Activated naive CD8-positive, alpha-beta T cell treated with anti-CD3 and anti-CD28 coated beads, Interleukin-2, amount 10 ng/mL, durations not matched to agents 7 days and 5 days (primary cell): Measurements from ENCODE around the gene TPGS1. TPM values are rescaled to one million over a fixed set of nuclear protein-coding genes. Genes with fewer than 3 reads are reported as not detected.
A peak's percentile ranks its signal among the peaks of the same experiment; 100 is the strongest.

ENCODE experiments used
- ATAC-seq: fragments of 150-1000 bp; cut with Tn5 transposase; one replicate; pipeline ENCODE4 v1.10.0; 2021; ENCODE audit warnings: low read depth, moderate library complexity
- POLR2A ChIA-PET: fragments of 350-600 bp; sonication (Branson Sonifier 250); formaldehyde crosslinking; loops from one replicate; lab custom pipeline; 2021; ENCODE audit warnings: antibody characterized with exemption; lab: Charles Lee
- DNase-seq: peaks from one replicate; pipeline ENCODE4 v3.0.0; 2021
- H3K27ac Mint-ChIP-seq: one replicate; pipeline ENCODE4 v1.8.0; 2022; ENCODE audit warnings: mild to moderate bottlenecking, mixed read lengths
- H3K27me3 Mint-ChIP-seq: one replicate; pipeline ENCODE4 v1.8.0; 2022; ENCODE audit warnings: mild to moderate bottlenecking, moderate library complexity, mixed read lengths
- H3K36me3 Mint-ChIP-seq: one replicate; pipeline ENCODE4 v1.8.0; 2021; ENCODE audit warnings: mild to moderate bottlenecking, mixed read lengths
- H3K4me1 Mint-ChIP-seq: one replicate; pipeline ENCODE4 v1.8.0; 2021; ENCODE audit warnings: mixed read lengths
- H3K4me3 Mint-ChIP-seq: one replicate; pipeline ENCODE4 v1.8.0; 2022; ENCODE audit warnings: mild to moderate bottlenecking, moderate library complexity, mixed read lengths
- H3K9me3 Mint-ChIP-seq: one replicate; pipeline ENCODE4 v1.8.0; 2021; ENCODE audit warnings: mixed read lengths
- total RNA-seq, 2 experiments: library from RNA; stranded (reverse); gene quantifications; one replicate each; pipeline ENCODE4 v1.2.3, GENCODE V29; 2021

The TPGS1 gene
- total RNA-seq, 2 experiments from 2014 or later: 27.0 to 27.2 TPM

- POLR2A ChIA-PET: no interaction called here
Measured at GRCh38 chr19:525857-526419, 18.6 kb downstream of the TPGS1 start.

DNA sequence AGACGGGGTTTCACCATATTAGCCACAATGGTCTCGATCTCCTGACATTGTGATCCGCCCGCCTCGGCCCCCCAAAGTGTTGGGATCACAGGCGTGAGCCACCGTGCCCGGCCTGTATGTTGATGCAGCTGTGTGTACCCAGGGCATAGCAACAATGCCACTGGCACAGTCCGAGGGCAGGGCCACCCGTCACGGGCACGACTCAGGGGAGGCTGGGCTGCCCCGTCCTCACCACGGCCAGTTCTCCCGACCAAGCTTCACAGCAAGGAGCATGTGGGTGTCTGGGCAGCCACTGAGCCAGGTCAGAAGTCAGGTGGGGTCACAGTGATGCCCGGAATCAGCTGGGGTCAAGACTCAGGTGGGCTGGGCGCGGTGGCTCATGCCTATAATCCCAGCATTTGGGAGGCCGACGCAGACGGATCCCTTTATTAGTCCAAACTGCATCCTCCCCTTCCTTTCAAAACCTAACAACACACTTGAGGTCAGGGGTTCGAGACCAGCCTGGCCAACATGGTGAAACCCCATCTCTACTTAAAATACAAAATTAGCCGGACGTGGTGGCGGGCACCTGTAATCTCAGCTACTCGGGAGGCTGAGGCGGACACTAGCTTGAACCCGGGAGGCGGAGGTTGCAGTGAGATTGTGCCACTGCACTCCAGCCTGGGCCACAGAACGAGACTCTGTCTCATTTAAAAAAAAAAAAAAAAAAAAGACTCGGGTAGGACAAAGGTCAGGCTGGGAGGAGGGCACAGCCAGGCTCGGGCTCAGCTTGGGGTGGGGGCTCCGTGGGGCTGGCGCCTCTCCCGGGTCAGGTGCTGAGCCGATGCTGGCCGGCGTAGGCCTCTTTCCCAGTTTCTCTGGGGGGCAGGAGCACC lies 23.1 kb downstream of the TPGS1 start:
- H3K36me3 Mint-ChIP-seq: no peaks in the 10 kb centered on the region
- peaks cover 6% of the 10 kb centered on the region for H3K4me1 Mint-ChIP-seq
- peak overlapping the region; percentile 79 for H3K4me3 Mint-ChIP-seq
- H3K27me3 Mint-ChIP-seq: no peaks in the 10 kb centered on the region
- H3K27ac Mint-ChIP-seq: peak overlapping the region; percentile 83
- ATAC-seq (no peak), DNase-seq (no peak)
- POLR2A ChIA-PET: interaction anchor here (0.6 to 5.1 kb wide), 10 partner anchors 9 to 42 kb away, joined by 3 to 78 read pairs (median 10); partner anchors contain the start of genes BSG and TPGS1
- no peaks in the 10 kb centered on the region for H3K9me3 Mint-ChIP-seq

More at GRCh38 chr19:525857-526419, 18.6 kb downstream of the TPGS1 start:
- ATAC-seq: no peak
- no peaks in the 10 kb centered on the region for H3K27me3 Mint-ChIP-seq
- H3K4me3 Mint-ChIP-seq: no peak overlapping the region
- peaks cover 2% of the 10 kb centered on the region for H3K9me3 Mint-ChIP-seq
- H3K36me3 Mint-ChIP-seq: no peaks in the 10 kb centered on the region
- H3K4me1 Mint-ChIP-seq: peaks cover 2% of the 10 kb centered on the region
- no peak overlapping the region for H3K27ac Mint-ChIP-seq
- no peak for DNase-seq

GRCh38 chr19:531009-531752 lies 23.9 kb downstream of the TPGS1 start:
- Mint-ChIP-seq H3K4me3 (peak overlapping the region; percentile 79), H3K9me3 (no peaks in the 10 kb centered on the region), H3K4me1 (peaks cover 4% of the 10 kb centered on the region), H3K27ac (peak overlapping the region; percentile 83), H3K27me3 (no peaks in the 10 kb centered on the region), H3K36me3 (no peaks in the 10 kb centered on the region)
- ATAC-seq (peak; percentile 81), DNase-seq (peak; percentile 100)
- POLR2A ChIA-PET: interaction anchor here (0.5 to 5.1 kb wide), 15 partner anchors 10 to 129 kb away, joined by 3 to 78 read pairs (median 6); partner anchors contain the start of genes BSG, GZMM and TPGS1

DNA sequence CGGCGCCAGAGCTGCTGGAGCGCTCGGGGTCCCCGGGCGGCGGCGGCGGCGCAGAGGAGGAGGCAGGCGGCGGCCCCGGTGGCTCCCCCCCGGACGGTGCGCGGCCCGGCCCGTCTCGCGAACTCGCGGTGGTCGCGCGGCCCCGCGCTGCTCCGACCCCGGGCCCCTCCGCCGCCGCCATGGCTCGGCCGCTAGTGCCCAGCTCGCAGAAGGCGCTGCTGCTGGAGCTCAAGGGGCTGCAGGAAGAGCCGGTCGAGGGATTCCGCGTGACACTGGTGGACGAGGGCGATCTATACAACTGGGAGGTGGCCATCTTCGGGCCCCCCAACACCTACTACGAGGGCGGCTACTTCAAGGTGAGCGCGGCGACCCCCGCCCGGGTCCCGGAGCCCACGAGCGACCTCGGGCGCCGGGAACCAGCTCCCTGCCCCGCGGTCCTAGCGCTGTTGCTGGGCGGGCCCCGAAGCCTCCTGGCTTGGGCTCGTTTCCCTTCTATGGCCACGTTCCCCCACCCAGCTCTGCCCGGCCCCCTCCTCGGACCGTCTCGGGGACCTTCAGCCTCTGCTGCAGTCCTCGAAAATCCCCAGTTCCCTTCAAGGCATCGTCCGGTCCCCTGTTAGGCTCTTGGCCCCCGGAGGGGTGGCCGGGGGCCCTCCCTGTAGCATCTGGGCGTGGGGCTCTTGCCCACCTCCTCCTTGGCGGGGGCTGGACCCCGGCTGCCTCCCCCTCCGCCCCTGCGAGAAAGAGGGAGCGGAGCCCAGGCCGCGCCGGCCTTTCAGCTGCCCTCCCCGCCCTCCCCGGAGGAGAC lies 24.7 kb downstream of the TPGS1 start, which contains the start of gene CDC34:
Gene CDC34, plus strand, starts transcription at position 8 of the 808 bp plus-strand sequence. Its CDS starts 172 bp downstream, at position 180.
- no peak for DNase-seq
- POLR2A ChIA-PET: interaction anchor here (0.5 to 5.1 kb wide), 17 partner anchors 10 to 131 kb away, joined by 3 to 78 read pairs (median 6); partner anchors contain the start of genes BSG, GZMM, RNF126 and TPGS1
- Mint-ChIP-seq H3K4me3 (peak within 1 kb of the TSS; percentile 87), H3K36me3 (no peaks in the 10 kb centered on the region), H3K4me1 (peaks cover 4% of the 10 kb centered on the region), H3K27me3 (no peaks in the 10 kb centered on the region), H3K9me3 (no peaks in the 10 kb centered on the region), H3K27ac (peak within 1 kb of the TSS; percentile 85)
- no peak for ATAC-seq

- POLR2A ChIA-PET: interaction anchor here (1.0 to 5.1 kb wide), 13 partner anchors 9 to 130 kb away, joined by 3 to 78 read pairs (median 10); partner anchors contain the start of genes BSG, GZMM, RNF126 and TPGS1
- peaks cover 4% of the 10 kb centered on the region for H3K4me1 Mint-ChIP-seq
- ATAC-seq: no peak
Measured at GRCh38 chr19:532561-533363, 25.5 kb downstream of the TPGS1 start.

DNA sequence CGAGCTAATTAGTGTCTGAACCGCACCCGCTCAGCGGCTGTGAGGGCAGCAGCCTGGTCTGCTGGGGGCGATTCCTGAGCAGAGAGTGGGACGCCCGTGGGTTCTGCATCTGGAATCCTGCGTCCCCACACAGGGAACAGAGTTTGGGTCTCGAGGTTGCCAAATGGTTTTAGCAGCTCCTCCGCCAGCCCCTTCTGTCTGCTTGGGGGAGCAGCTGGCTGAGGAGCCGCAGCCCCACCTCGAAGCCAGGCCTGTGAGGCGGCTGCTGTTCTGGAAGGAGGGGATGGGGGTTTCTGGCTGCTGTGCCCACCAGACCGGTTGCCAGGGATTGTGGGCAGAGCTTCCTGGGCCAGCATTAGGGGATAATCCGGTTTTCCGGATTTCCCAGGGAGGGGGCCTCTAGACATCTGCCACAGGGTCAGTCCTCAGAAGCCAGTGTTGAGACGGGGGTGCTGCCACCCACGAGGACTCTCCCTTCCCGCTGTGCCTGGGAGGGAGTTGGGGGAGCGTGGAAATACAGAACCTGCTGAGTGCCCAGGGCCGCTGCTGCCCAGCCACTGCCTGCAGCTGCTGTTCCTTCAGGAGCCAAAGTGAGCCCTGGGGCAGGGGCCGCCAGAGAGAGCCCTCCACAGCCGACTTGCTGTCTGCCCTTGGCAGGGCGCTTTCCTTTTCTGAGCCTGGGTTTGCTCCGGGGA lies 26.2 kb downstream of the TPGS1 start:
- Mint-ChIP-seq H3K4me3 (peak overlapping the region; percentile 87), H3K27ac (peak overlapping the region; percentile 85), H3K4me1 (peaks cover 4% of the 10 kb centered on the region), H3K9me3 (no peaks in the 10 kb centered on the region), H3K36me3 (peaks cover 2% of the 10 kb centered on the region), H3K27me3 (no peaks in the 10 kb centered on the region)
- no peak for ATAC-seq
- POLR2A ChIA-PET: interaction anchor here (1.0 to 5.1 kb wide), 7 partner anchors 9 to 45 kb away, joined by 3 to 78 read pairs (median 17); partner anchors contain the start of genes BSG and GZMM
- no peak for DNase-seq

More at GRCh38 chr19:532561-533363, 25.5 kb downstream of the TPGS1 start:
- H3K9me3 Mint-ChIP-seq: no peaks in the 10 kb centered on the region
- H3K27ac Mint-ChIP-seq: peak overlapping the region; percentile 85
- H3K36me3 Mint-ChIP-seq: no peaks in the 10 kb centered on the region
- peak overlapping the region; percentile 87 for H3K4me3 Mint-ChIP-seq
- peak; percentile 63 for DNase-seq
- H3K27me3 Mint-ChIP-seq: no peaks in the 10 kb centered on the region

DNA sequence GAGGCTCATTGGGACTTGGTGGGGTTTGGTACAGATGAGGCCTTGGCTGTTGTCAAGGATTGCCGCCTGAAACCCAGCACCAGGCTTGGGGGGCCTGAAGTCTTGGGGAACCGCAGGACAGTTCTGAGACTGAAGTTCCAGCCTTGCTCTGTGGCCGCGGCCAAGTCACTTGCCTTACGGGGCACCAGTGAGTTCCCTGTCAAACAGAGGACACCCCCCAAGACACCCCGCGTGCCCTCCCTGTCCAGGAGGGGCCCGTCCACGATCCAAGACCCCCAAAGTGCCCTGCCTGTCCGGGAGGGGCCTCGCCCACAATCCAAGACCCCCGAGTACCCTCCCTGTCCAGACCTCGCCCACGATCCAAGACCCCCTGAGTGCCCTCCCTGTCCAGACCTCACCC lies 26.8 kb downstream of the TPGS1 start:
- Mint-ChIP-seq H3K36me3 (peaks cover 2% of the 10 kb centered on the region), H3K4me1 (peaks cover 4% of the 10 kb centered on the region), H3K9me3 (no peaks in the 10 kb centered on the region), H3K27ac (no peak overlapping the region), H3K27me3 (no peaks in the 10 kb centered on the region), H3K4me3 (no peak overlapping the region)
- DNase-seq: no peak
- ATAC-seq: no peak
- POLR2A ChIA-PET: interaction anchor here (3.6 to 5.1 kb wide), 2 partner anchors 23 to 38 kb away, joined by 24 to 78 read pairs; partner anchors contain the start of gene BSG

- no peaks in the 10 kb centered on the region for H3K27me3 Mint-ChIP-seq
- POLR2A ChIA-PET: no interaction called here
- H3K9me3 Mint-ChIP-seq: no peaks in the 10 kb centered on the region
- peaks cover 4% of the 10 kb centered on the region for H3K4me1 Mint-ChIP-seq
- no peak for DNase-seq
- H3K4me3 Mint-ChIP-seq: peak overlapping the region; percentile 54
- ATAC-seq: no peak
- peaks cover 2% of the 10 kb centered on the region for H3K36me3 Mint-ChIP-seq
- H3K27ac Mint-ChIP-seq: peak overlapping the region; percentile 28
Measured at GRCh38 chr19:535017-535835, 27.9 kb downstream of the TPGS1 start.

DNA sequence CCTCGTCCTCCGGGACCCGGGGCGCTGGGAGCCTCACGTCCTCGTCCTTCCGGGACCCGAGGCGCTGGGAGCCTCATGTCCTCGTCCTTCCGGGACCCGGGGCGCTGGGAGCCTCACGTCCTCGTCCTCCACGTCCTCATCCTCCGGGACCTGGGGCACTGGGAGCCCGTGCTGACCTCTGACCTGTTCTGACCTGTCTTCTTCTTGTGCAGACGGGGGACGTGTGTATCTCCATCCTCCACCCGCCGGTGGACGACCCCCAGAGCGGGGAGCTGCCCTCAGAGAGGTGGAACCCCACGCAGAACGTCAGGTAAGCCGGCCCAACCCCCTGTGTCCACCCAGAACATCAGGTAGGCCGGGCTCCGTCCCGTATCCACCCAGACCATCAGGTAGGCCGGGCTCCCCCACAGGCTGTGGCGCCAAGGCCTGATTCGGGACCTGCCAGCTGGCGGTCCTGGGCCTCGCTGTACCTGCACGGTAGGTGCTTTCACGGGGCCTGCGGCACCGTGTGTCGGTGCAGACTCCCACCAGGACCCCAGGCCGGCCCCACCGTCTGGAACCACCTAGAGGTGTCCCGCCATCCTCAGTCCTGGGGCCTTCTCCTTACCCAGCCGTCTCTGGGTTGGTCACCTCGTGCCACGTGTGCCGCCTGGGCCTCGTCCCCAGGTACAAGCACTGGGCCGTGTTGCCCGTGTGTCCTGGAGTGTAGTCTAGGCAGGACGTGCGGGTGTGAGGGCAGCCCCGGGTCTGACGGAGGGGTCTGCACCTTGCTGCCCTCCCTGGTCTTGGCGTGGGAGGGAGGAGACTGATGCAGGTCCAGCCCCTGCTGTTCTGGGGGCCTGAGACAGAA lies 29.0 kb downstream of the TPGS1 start:
- POLR2A ChIA-PET: no interaction called here
- no peaks in the 10 kb centered on the region for H3K9me3 Mint-ChIP-seq
- H3K27ac Mint-ChIP-seq: no peak overlapping the region
- DNase-seq: no peak
- no peak for ATAC-seq
- H3K4me1 Mint-ChIP-seq: peaks cover 4% of the 10 kb centered on the region
- H3K36me3 Mint-ChIP-seq: peaks cover 2% of the 10 kb centered on the region
- H3K27me3 Mint-ChIP-seq: no peaks in the 10 kb centered on the region
- no peak overlapping the region for H3K4me3 Mint-ChIP-seq

DNA sequence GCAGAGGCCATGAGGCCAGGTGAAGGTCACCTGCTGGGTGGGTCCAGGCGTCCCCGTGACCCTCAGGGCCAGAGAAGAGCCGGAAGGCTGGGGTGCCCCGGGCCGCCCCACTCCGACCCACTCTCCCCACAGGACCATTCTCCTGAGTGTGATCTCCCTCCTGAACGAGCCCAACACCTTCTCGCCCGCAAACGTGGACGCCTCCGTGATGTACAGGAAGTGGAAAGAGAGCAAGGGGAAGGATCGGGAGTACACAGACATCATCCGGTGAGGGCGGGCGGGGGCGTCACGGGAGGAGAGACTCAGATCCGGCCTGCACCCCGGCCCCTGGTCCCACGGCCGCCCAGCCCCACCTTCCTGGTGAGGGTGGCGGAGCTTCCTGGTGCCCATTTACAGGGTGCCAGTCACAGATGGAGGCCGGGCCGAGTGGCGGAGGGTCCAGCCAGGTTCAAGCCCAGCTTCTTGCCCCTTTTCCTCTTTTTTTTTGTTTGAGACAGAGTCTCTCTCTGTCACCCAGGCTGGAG lies 29.6 kb downstream of the TPGS1 start:
- peaks cover 2% of the 10 kb centered on the region for H3K36me3 Mint-ChIP-seq
- H3K27me3 Mint-ChIP-seq: no peaks in the 10 kb centered on the region
- peaks cover 4% of the 10 kb centered on the region for H3K4me1 Mint-ChIP-seq
- no peaks in the 10 kb centered on the region for H3K9me3 Mint-ChIP-seq
- no peak overlapping the region for H3K27ac Mint-ChIP-seq
- DNase-seq: no peak
- no peak for ATAC-seq
- no peak overlapping the region for H3K4me3 Mint-ChIP-seq
- POLR2A ChIA-PET: no interaction called here
